GM19452 (cell line): Measurements from ENCODE around the gene DDX28.
"Not testable (repeated sequence)": the region's sequence is repeated elsewhere in the genome, so short reads cannot be mapped to it uniquely, and the experiment has no call there.

ENCODE experiments used
- ATAC-seq: cut with Tn5 transposase; IDR thresholded peaks from one replicate; pipeline ENCODE4 v1.9.1; 2021; ENCODE audit not compliant: unreplicated experiment

The DDX28 gene

GRCh38 chr16:67998231-67998778, 24.7 kb downstream of the DDX28 start:
- not testable (repeated sequence) for ATAC-seq

GRCh38 chr16:67996666-67997065, 26.4 kb downstream of the DDX28 start:
- no peak for ATAC-seq

- no peak for ATAC-seq
Measured at GRCh38 chr16:67995423-67995822, 27.6 kb downstream of the DDX28 start.

GRCh38 chr16:67994040-67994408, 29.0 kb downstream of the DDX28 start:
- not testable (repeated sequence) for ATAC-seq

- peak; percentile 69 for ATAC-seq
Measured at GRCh38 chr16:67993207-67994039, 29.6 kb downstream of the DDX28 start.

GRCh38 chr16:67992661-67993206, 30.3 kb downstream of the DDX28 start:
- no peak for ATAC-seq

- no peak for ATAC-seq
Measured at GRCh38 chr16:67990018-67990386, 33.0 kb downstream of the DDX28 start.

- ATAC-seq: no peak
Measured at GRCh38 chr16:67989322-67990017, 33.6 kb downstream of the DDX28 start.

GRCh38 chr16:67988675-67989074, 34.4 kb downstream of the DDX28 start:
- ATAC-seq: no peak

- ATAC-seq: no peak
Measured at GRCh38 chr16:67987460-67988160, 35.4 kb downstream of the DDX28 start.

- no peak for ATAC-seq
Measured at GRCh38 chr16:67986949-67987348, 36.1 kb downstream of the DDX28 start.

GRCh38 chr16:67982011-67982696, 40.9 kb downstream of the DDX28 start:
- ATAC-seq: no peak

GRCh38 chr16:67979955-67980678, 42.9 kb downstream of the DDX28 start, which contains the start of gene DPEP3:
DPEP3 (minus strand) TSS chr16:67980499; CDS start chr16:67980380, 119 bp downstream.
- ATAC-seq: no peak

GRCh38 chr16:67977469-67978227, 45.4 kb downstream of the DDX28 start:
- no peak for ATAC-seq

GRCh38 chr16:67977005-67977404, 46.0 kb downstream of the DDX28 start:
- no peak for ATAC-seq

- ATAC-seq: no peak
Measured at GRCh38 chr16:67976205-67976604, 46.8 kb downstream of the DDX28 start.

- ATAC-seq: no peak
Measured at GRCh38 chr16:67975321-67976105, 47.5 kb downstream of the DDX28 start.

GRCh38 chr16:67972285-67972684, 50.7 kb downstream of the DDX28 start:
- ATAC-seq: not testable (repeated sequence)
